GM19328 (cell line): ENCODE results near the gene TUBGCP2.

Source experiments
- ATAC-seq: cut with Tn5 transposase; IDR thresholded peaks from one replicate; pipeline ENCODE4 v1.9.1; 2021; ENCODE audit warnings: mild to moderate bottlenecking, moderate library complexity; ENCODE audit not compliant: unreplicated experiment

Gene TUBGCP2

GRCh38 chr10:133308421-133309099, at the start of gene TUBGCP2, which contains the start of gene ZNF511:
TSS of gene TUBGCP2 (minus strand) at chr10:133308872. CDS start at chr10:133302941, 5,931 bp downstream.
TSS of gene ZNF511 (plus strand) at chr10:133308914. CDS start at chr10:133308944, 30 bp downstream.
- ATAC-seq = peak; percentile 84

- peak; percentile 66 for ATAC-seq
Measured at GRCh38 chr10:133357285-133358161, 48.9 kb upstream of the TUBGCP2 start, which contains the start of gene FUOM. TSS of gene FUOM (minus strand) at chr10:133358019. CDS start at chr10:133358007, 12 bp downstream.

GRCh38 chr10:133356549-133357284, 48.0 kb upstream of the TUBGCP2 start:
- no peak for ATAC-seq

- ATAC-seq = no peak
Measured at GRCh38 chr10:133355991-133356390, 47.3 kb upstream of the TUBGCP2 start.

- no peak for ATAC-seq
Measured at GRCh38 chr10:133355266-133355665, 46.6 kb upstream of the TUBGCP2 start.

- no peak for ATAC-seq
Measured at GRCh38 chr10:133354672-133355240, 46.1 kb upstream of the TUBGCP2 start.

GRCh38 chr10:133353988-133354605, 45.4 kb upstream of the TUBGCP2 start:
- ATAC-seq = no peak

GRCh38 chr10:133353202-133353959, 44.7 kb upstream of the TUBGCP2 start:
- ATAC-seq = no peak

GRCh38 chr10:133351408-133352318, 43.0 kb upstream of the TUBGCP2 start:
- no peak for ATAC-seq

- no peak for ATAC-seq
Measured at GRCh38 chr10:133350950-133351329, 42.3 kb upstream of the TUBGCP2 start.

- ATAC-seq = no peak
Measured at GRCh38 chr10:133350283-133350949, 41.7 kb upstream of the TUBGCP2 start.

- ATAC-seq = no peak
Measured at GRCh38 chr10:133349577-133350011, 40.9 kb upstream of the TUBGCP2 start.

GRCh38 chr10:133349160-133349568, 40.5 kb upstream of the TUBGCP2 start:
- no peak for ATAC-seq

- no peak for ATAC-seq
Measured at GRCh38 chr10:133347710-133348517, 39.2 kb upstream of the TUBGCP2 start.

- ATAC-seq = no peak
Measured at GRCh38 chr10:133346413-133346812, 37.7 kb upstream of the TUBGCP2 start.

GRCh38 chr10:133344236-133344635, 35.6 kb upstream of the TUBGCP2 start:
- no peak for ATAC-seq

GRCh38 chr10:133343558-133343957, 34.9 kb upstream of the TUBGCP2 start:
- ATAC-seq = no peak
